ENCODE measurements around the gene ZCCHC7. TPM values are rescaled to one million over a fixed set of nuclear protein-coding genes. Genes with fewer than 3 reads are reported as not detected.
"Not testable (repeated sequence)": the region's sequence is repeated elsewhere in the genome, so short reads cannot be mapped to it uniquely, and the experiment has no call there.

ZCCHC7 gene
- total and polyA plus RNA-seq, 5 donors, result 4.6 to 17.1 (median 13.8) TPM

- WGBS, result 98% methylated on average over 2 of the region's 2 CpGs
- H3K4me3 ChIP-seq (ENCODE audit: low read length), result no peak overlapping the region
- ATAC-seq (no peak), DNase-seq (no peak)
- H3K27ac ChIP-seq (ENCODE audit: low read length), result no peak overlapping the region
- H3K4me1 ChIP-seq (ENCODE audit: control insufficient read depth, insufficient read depth, low read length), result no peaks in the 10 kb centered on the region
- intact Hi-C loops (cut with DNase I), result no loop called here
- no peaks in the 10 kb centered on the region for H3K27me3 ChIP-seq (ENCODE audit: control insufficient read depth, insufficient read depth)
- no peaks in the 10 kb centered on the region for H3K9me3 ChIP-seq (ENCODE audit: control insufficient read depth, low read length)
Measured at GRCh38 chr9:37178742-37179141, 58.4 kb downstream of the ZCCHC7 start.

DNA sequence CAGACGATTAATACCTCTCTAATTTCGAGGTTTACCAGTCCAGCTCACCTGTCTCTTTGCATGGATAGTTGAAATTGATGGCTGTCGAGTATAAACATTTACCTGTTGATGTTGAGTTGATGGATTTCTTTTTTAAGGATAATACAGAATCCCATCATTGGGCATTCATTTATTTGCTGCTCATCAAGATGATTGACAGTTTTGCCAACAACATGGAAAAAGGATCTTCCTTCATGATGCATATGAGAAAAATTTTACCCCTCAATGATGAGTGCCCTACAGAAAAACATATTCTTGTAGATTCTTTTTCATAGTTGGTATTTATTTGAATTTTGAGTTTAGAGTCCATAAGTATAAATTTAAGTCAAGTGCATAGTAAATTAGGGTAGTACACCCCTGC, 59.2 kb downstream of the ZCCHC7 start:
- 93% methylated on average over 3 of the region's 3 CpGs for WGBS
- Histone ChIP-seq H3K27ac (ENCODE audit: low read length) (no peak overlapping the region), H3K9me3 (ENCODE audit: control insufficient read depth, low read length) (no peaks in the 10 kb centered on the region), H3K4me1 (ENCODE audit: control insufficient read depth, insufficient read depth, low read length) (no peaks in the 10 kb centered on the region), H3K4me3 (ENCODE audit: low read length) (no peak overlapping the region), H3K27me3 (ENCODE audit: control insufficient read depth, insufficient read depth) (no peaks in the 10 kb centered on the region)
- no peak for DNase-seq
- intact Hi-C loops (cut with DNase I), result no loop called here
- no peak for ATAC-seq

- no peak overlapping the region for H3K4me3 ChIP-seq (ENCODE audit: low read length)
- no peak overlapping the region for H3K27ac ChIP-seq (ENCODE audit: low read length)
- H3K4me1 ChIP-seq (ENCODE audit: control insufficient read depth, insufficient read depth, low read length), result no peaks in the 10 kb centered on the region
- WGBS, result 59% methylated on average over 2 of the region's 2 CpGs
- ATAC-seq (no peak), DNase-seq (no peak)
- H3K27me3 ChIP-seq (ENCODE audit: control insufficient read depth, insufficient read depth), result no peaks in the 10 kb centered on the region
- intact Hi-C loops (cut with DNase I), result no loop called here
- H3K9me3 ChIP-seq (ENCODE audit: control insufficient read depth, low read length), result no peaks in the 10 kb centered on the region
Measured at GRCh38 chr9:37180138-37180537, 59.8 kb downstream of the ZCCHC7 start.

DNA sequence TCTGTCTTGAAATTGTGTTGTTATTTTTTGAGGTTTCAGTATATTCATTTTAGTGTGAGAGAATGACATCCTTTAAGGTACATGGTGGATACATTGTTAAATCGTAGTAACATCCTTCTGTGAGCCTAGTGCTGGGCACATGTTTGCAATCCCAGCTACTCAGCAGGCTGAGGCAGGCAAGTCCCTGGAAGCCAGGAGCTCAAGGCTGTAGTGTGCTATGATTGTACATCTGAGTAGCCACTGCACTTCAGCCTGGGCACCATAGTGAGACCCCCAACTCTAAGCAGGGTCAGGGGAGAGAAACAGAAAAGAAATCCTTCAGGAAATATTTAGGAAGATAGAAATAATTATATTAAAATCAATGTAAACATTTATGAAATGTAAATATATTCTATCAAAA, 62.3 kb downstream of the ZCCHC7 start:
- 94% methylated on average over 1 of the region's 1 CpG for whole genome bisulfite sequencing
- H3K27ac ChIP-seq (ENCODE audit: low read length), result no peak overlapping the region
- H3K9me3 ChIP-seq (ENCODE audit: control insufficient read depth, low read length), result no peaks in the 10 kb centered on the region
- intact Hi-C loops (cut with DNase I), result no loop called here
- no peaks in the 10 kb centered on the region for H3K27me3 ChIP-seq (ENCODE audit: control insufficient read depth, insufficient read depth)
- no peaks in the 10 kb centered on the region for H3K4me1 ChIP-seq (ENCODE audit: control insufficient read depth, insufficient read depth, low read length)
- H3K4me3 ChIP-seq (ENCODE audit: low read length), result no peak overlapping the region
- ATAC-seq (no peak), DNase-seq (no peak)

GRCh38 chr9:37184905-37185867, 64.8 kb downstream of the ZCCHC7 start:
- WGBS, result 96% methylated on average over 4 of the region's 4 CpGs
- H3K4me3 ChIP-seq (ENCODE audit: low read length), result no peak overlapping the region
- intact Hi-C loops (cut with DNase I), result no loop called here

DNA sequence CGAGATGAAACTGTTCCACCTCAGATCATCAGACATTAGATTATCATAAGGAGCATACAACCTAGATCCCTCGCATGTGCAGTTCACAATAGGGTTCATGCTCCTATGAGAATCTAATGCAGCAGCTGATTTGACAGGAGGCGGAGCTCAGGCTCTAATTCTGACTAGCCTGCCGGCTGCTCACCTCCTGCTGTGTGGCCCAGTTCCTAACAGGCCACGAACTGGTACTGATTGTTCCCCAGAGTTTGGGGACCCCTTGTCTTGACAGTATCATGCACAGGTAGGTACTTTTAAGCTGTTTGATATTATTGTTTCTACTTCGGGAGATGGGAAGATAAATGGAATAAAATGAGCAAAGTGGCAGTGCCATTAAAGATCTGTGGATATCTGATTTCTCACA, 66.9 kb downstream of the ZCCHC7 start:
- WGBS, result 93% methylated on average over 6 of the region's 6 CpGs
- intact Hi-C loops (cut with DNase I), result no loop called here
- Histone ChIP-seq H3K4me1 (ENCODE audit: control insufficient read depth, insufficient read depth, low read length) (no peaks in the 10 kb centered on the region), H3K27ac (ENCODE audit: low read length) (no peak overlapping the region), H3K27me3 (ENCODE audit: control insufficient read depth, insufficient read depth) (no peaks in the 10 kb centered on the region), H3K4me3 (ENCODE audit: low read length) (no peak overlapping the region), H3K9me3 (ENCODE audit: control insufficient read depth, low read length) (no peaks in the 10 kb centered on the region)
- no peak for ATAC-seq
- DNase-seq, result no peak

More at GRCh38 chr9:37184905-37185867, 64.8 kb downstream of the ZCCHC7 start:
- DNase-seq (no peak), ATAC-seq (no peak)
- no peaks in the 10 kb centered on the region for H3K4me1 ChIP-seq (ENCODE audit: control insufficient read depth, insufficient read depth, low read length)
- H3K9me3 ChIP-seq (ENCODE audit: control insufficient read depth, low read length), result no peaks in the 10 kb centered on the region
- H3K27me3 ChIP-seq (ENCODE audit: control insufficient read depth, insufficient read depth), result no peaks in the 10 kb centered on the region
- H3K27ac ChIP-seq (ENCODE audit: low read length), result no peak overlapping the region

- 92% methylated on average over 5 of the region's 5 CpGs for WGBS
- ATAC-seq (no peak), DNase-seq (no peak)
- Histone ChIP-seq H3K4me3 (ENCODE audit: low read length) (no peak overlapping the region), H3K4me1 (ENCODE audit: control insufficient read depth, insufficient read depth, low read length) (no peaks in the 10 kb centered on the region), H3K27me3 (ENCODE audit: control insufficient read depth, insufficient read depth) (no peaks in the 10 kb centered on the region), H3K9me3 (ENCODE audit: control insufficient read depth, low read length) (no peaks in the 10 kb centered on the region), H3K27ac (ENCODE audit: low read length) (no peak overlapping the region)
- intact Hi-C loops (cut with DNase I), result no loop called here
Measured at GRCh38 chr9:37187713-37188439, 67.5 kb downstream of the ZCCHC7 start.

GRCh38 chr9:37190739-37191138, 70.4 kb downstream of the ZCCHC7 start:
- ATAC-seq; H3K9me3 ChIP-seq (ENCODE audit: control insufficient read depth, low read length); DNase-seq; H3K27me3 ChIP-seq (ENCODE audit: control insufficient read depth, insufficient read depth); H3K27ac ChIP-seq (ENCODE audit: low read length); H3K4me1 ChIP-seq (ENCODE audit: control insufficient read depth, insufficient read depth, low read length); intact Hi-C loops (cut with DNase I); H3K4me3 ChIP-seq (ENCODE audit: low read length): not testable (repeated sequence)
- 97% methylated on average over 13 of the region's 13 CpGs for WGBS

GRCh38 chr9:37191403-37192089, 71.2 kb downstream of the ZCCHC7 start:
- Histone ChIP-seq H3K9me3 (ENCODE audit: control insufficient read depth, low read length) (no peaks in the 10 kb centered on the region), H3K27ac (ENCODE audit: low read length) (no peak overlapping the region), H3K27me3 (ENCODE audit: control insufficient read depth, insufficient read depth) (no peaks in the 10 kb centered on the region), H3K4me1 (ENCODE audit: control insufficient read depth, insufficient read depth, low read length) (no peaks in the 10 kb centered on the region), H3K4me3 (ENCODE audit: low read length) (no peak overlapping the region)
- ATAC-seq (no peak), DNase-seq (no peak)
- intact Hi-C loops (cut with DNase I), result no loop called here
- 90% methylated on average over 4 of the region's 4 CpGs for WGBS

DNA sequence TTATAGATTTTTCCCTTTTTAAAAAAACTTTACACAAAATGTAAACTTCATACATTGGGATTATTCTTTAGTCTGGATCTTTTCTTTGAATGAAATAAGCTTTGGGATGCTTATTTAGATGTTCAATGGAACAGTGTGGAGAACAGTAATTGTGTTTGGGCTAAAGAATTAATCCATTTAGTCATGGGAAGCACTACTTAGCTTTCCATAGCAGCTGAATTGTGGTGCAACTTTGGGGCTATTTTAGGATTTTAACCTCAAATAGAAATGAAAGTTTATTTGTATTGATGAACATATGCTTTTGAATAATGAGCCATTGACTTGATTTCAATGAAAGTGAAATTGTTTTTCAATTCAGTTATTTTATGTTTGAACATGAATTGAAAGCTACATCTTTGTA, 72.4 kb downstream of the ZCCHC7 start:
- DNase-seq, result no peak
- no peaks in the 10 kb centered on the region for H3K4me1 ChIP-seq (ENCODE audit: control insufficient read depth, insufficient read depth, low read length)
- no peak overlapping the region for H3K27ac ChIP-seq (ENCODE audit: low read length)
- ATAC-seq, result no peak
- H3K27me3 ChIP-seq (ENCODE audit: control insufficient read depth, insufficient read depth), result no peaks in the 10 kb centered on the region
- intact Hi-C loops (cut with DNase I), result no loop called here
- no peaks in the 10 kb centered on the region for H3K9me3 ChIP-seq (ENCODE audit: control insufficient read depth, low read length)
- H3K4me3 ChIP-seq (ENCODE audit: low read length), result no peak overlapping the region

All from right cardiac atrium (tissue), 5 donors.